T-helper 17 cell (primary cell): ENCODE data around the gene GMCL2. TPM values are rescaled to one million over a fixed set of nuclear protein-coding genes. Genes with fewer than 3 reads are reported as not detected.

Experiments
- ATAC-seq: fragments of 150-1000 bp; cut with Tn5 transposase; 2 replicates; pipeline ENCODE4 v1.10.0; 2021; ENCODE audit warnings: mild to moderate bottlenecking, moderate library complexity
- DNase-seq, 3 donors: peaks; one replicate each; pipeline versions ENCODE4 v3.0.0 to v3.0.0-alpha.2; 2020 to 2021
- H3K9me3 ChIP-seq: one replicate; pipeline ENCODE4 v1.7.0; 2013; ENCODE audit warnings: low read length, mild to moderate bottlenecking; ENCODE audit not compliant: control insufficient read depth, poor library complexity, severe bottlenecking
- H3K27ac Mint-ChIP-seq: one replicate; pipeline ENCODE4 v1.8.0; 2022; ENCODE audit warnings: mild to moderate bottlenecking, moderate library complexity, mixed read lengths
- H3K27me3 Mint-ChIP-seq: one replicate; pipeline ENCODE4 v1.8.0; 2022; ENCODE audit warnings: mixed read lengths
- H3K36me3 Mint-ChIP-seq: one replicate; pipeline ENCODE4 v1.8.0; 2022; ENCODE audit warnings: low read depth, mixed read lengths
- H3K4me1 Mint-ChIP-seq: one replicate; pipeline ENCODE4 v1.8.0; 2022; ENCODE audit warnings: mild to moderate bottlenecking, mixed read lengths
- H3K4me3 Mint-ChIP-seq: one replicate; pipeline ENCODE4 v1.8.0; 2022; ENCODE audit warnings: mild to moderate bottlenecking, moderate library complexity, mixed read lengths
- total RNA-seq, 4 donors: library from RNA in 2 of 4; stranded (reverse) in 2 of 4; gene quantifications; one replicate each; pipeline ENCODE4 v1.2.3 and lab custom pipeline; 2022 to 2026

The GMCL2 gene
- total RNA-seq, 2 donors from 2014 or later: not detected

DNA sequence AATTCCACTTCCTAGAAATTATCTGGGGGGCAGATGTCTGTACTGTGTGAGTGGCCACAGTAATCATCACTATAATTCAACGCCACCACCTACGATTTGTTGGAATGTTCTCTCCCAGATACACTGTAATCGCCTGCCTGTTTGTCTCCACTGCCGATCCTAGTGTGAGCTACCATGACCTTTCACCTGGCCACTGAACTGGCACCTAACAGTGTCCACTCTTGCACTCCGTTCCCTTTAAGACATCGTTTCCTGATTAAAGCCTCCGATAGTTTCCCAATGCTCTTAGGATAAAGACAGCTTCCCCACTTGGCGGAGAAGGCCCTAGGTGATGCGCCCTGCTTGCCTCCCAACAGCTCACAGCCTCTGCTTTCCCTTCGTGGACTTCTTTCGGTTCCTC is 41.4 kb upstream of the GMCL2 start:
- no peak for DNase-seq
- no peaks in the 10 kb centered on the region for H3K9me3 ChIP-seq
- ATAC-seq: no peak
- Mint-ChIP-seq H3K4me3 (no peak overlapping the region), H3K4me1 (peaks cover 52% of the 10 kb centered on the region), H3K36me3 (peaks cover 11% of the 10 kb centered on the region), H3K27ac (no peak overlapping the region), H3K27me3 (no peaks in the 10 kb centered on the region)

GRCh38 chr5:178227929-178228328 is 40.8 kb upstream of the GMCL2 start:
- Mint-ChIP-seq H3K36me3 (peaks cover 11% of the 10 kb centered on the region), H3K4me3 (peak overlapping the region; percentile 25)

GRCh38 chr5:178227138-178227659 is 40.0 kb upstream of the GMCL2 start:
- H3K36me3 Mint-ChIP-seq: peaks cover 11% of the 10 kb centered on the region
- H3K4me1 Mint-ChIP-seq: peaks cover 56% of the 10 kb centered on the region
- no peaks in the 10 kb centered on the region for H3K9me3 ChIP-seq
- no peaks in the 10 kb centered on the region for H3K27me3 Mint-ChIP-seq
- no peak for DNase-seq
- H3K27ac Mint-ChIP-seq: peak overlapping the region; percentile 65
- no peak for ATAC-seq
- H3K4me3 Mint-ChIP-seq: peak overlapping the region; percentile 12

More at GRCh38 chr5:178227929-178228328, 40.8 kb upstream of the GMCL2 start:
- no peak for DNase-seq
- H3K9me3 ChIP-seq: no peaks in the 10 kb centered on the region
- no peaks in the 10 kb centered on the region for H3K27me3 Mint-ChIP-seq
- peak overlapping the region; percentile 65 for H3K27ac Mint-ChIP-seq
- ATAC-seq: no peak
- peaks cover 56% of the 10 kb centered on the region for H3K4me1 Mint-ChIP-seq

- peaks cover 57% of the 10 kb centered on the region for H3K4me1 Mint-ChIP-seq
- ATAC-seq: no peak
- H3K36me3 Mint-ChIP-seq: peaks cover 18% of the 10 kb centered on the region
- no peaks in the 10 kb centered on the region for H3K27me3 Mint-ChIP-seq
- no peak overlapping the region for H3K4me3 Mint-ChIP-seq
- H3K9me3 ChIP-seq: no peaks in the 10 kb centered on the region
- DNase-seq: no peak
- peak overlapping the region; percentile 57 for H3K27ac Mint-ChIP-seq
These were observed 38.0 kb upstream of the GMCL2 start for GRCh38 chr5:178225174-178225573.

GRCh38 chr5:178224403-178224802 is 37.2 kb upstream of the GMCL2 start:
- DNase-seq (no peak), ATAC-seq (no peak)
- H3K4me3 Mint-ChIP-seq: no peak overlapping the region
- no peaks in the 10 kb centered on the region for H3K9me3 ChIP-seq
- H3K27me3 Mint-ChIP-seq: no peaks in the 10 kb centered on the region
- H3K4me1 Mint-ChIP-seq: peaks cover 50% of the 10 kb centered on the region
- H3K36me3 Mint-ChIP-seq: peaks cover 18% of the 10 kb centered on the region
- H3K27ac Mint-ChIP-seq: peak overlapping the region; percentile 83

DNA sequence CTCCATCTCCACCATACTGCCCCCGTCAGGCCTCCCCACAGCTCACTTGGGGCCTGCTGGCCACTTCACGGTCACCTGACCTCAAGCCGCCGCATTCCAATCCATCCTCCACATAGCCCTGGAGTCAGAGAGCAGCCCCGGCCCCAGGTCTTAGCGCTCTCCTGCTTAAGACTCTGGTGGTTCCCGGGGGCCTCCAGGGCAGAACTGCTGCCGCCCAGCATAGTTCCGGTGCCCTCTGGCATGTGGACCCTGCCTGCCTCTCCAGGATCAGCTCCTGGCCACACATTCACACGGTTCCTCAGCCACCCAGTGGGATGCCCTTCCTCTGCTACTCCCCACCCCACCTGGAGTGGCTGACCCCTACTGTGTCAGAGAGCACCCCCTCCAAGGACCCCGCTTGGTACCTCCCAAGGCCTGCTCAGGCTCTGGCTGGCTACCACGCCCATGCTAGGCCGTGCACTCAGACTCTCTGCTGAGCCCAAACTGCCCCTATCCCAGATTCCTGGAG is 36.7 kb upstream of the GMCL2 start:
- Mint-ChIP-seq H3K36me3 (peaks cover 18% of the 10 kb centered on the region), H3K27ac (peak overlapping the region; percentile 83), H3K4me3 (peak overlapping the region; percentile 52), H3K4me1 (peaks cover 45% of the 10 kb centered on the region), H3K27me3 (no peaks in the 10 kb centered on the region)
- H3K9me3 ChIP-seq: no peaks in the 10 kb centered on the region
- no peak for ATAC-seq
- no peak for DNase-seq

GRCh38 chr5:178223196-178223773 is 36.1 kb upstream of the GMCL2 start:
- H3K36me3 Mint-ChIP-seq: peaks cover 18% of the 10 kb centered on the region
- no peak for DNase-seq
- peaks cover 44% of the 10 kb centered on the region for H3K4me1 Mint-ChIP-seq
- ATAC-seq: no peak
- no peaks in the 10 kb centered on the region for H3K27me3 Mint-ChIP-seq
- H3K4me3 Mint-ChIP-seq: no peak overlapping the region
- H3K9me3 ChIP-seq: no peaks in the 10 kb centered on the region
- H3K27ac Mint-ChIP-seq: peak overlapping the region; percentile 83

DNA sequence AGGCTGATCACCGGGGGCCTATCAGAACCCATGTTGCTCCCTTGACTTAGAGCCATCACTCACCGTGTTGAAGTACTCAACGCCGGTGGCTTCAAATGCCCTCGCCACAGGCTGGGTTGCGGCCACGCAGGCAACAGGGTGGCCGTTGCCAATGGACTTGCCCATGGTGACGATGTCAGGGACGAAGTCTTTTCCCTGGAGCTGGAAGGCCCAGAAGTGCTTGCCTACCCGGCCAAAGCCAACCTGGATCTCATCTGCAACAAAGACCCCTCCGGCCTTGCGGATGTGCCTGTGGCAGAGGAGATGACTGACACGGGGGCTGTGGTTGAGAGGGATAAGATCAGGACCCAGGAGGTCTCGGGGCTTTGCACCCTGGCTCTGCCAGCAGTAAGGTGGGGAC is 35.1 kb upstream of the GMCL2 start:
- H3K27ac Mint-ChIP-seq: peak overlapping the region; percentile 83
- H3K36me3 Mint-ChIP-seq: peaks cover 9% of the 10 kb centered on the region
- no peak overlapping the region for H3K4me3 Mint-ChIP-seq
- H3K9me3 ChIP-seq: no peaks in the 10 kb centered on the region
- DNase-seq: no peak
- peaks cover 36% of the 10 kb centered on the region for H3K4me1 Mint-ChIP-seq
- no peak for ATAC-seq
- H3K27me3 Mint-ChIP-seq: no peaks in the 10 kb centered on the region

- H3K9me3 ChIP-seq: no peaks in the 10 kb centered on the region
- Mint-ChIP-seq H3K27me3 (no peaks in the 10 kb centered on the region), H3K36me3 (peaks cover 9% of the 10 kb centered on the region), H3K4me1 (peaks cover 33% of the 10 kb centered on the region), H3K27ac (peak overlapping the region; percentile 83), H3K4me3 (no peak overlapping the region)
- peak; percentile 26 for ATAC-seq
- no peak for DNase-seq
These were observed 34.7 kb upstream of the GMCL2 start for GRCh38 chr5:178221853-178222252.

DNA sequence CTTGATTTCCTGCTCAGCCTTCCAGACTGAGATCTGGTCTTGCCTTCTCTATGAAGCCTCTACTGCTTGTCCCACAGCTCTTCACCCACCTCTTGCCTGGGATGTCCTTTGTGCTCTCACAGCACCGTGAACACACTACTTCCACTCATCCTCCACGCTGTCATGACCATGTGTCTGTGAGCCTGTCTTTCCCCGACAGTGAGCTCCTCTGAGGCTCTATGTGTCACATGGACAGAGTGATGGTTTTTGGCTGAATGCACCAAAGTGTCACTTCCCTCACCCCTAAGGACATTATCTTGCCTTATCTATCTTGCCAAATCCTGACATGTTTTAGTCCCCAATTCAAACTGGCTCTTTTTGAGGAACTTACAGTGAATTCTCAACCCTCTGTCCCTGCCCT is 34.1 kb upstream of the GMCL2 start:
- H3K9me3 ChIP-seq: no peaks in the 10 kb centered on the region

GRCh38 chr5:178218827-178219226 is 31.7 kb upstream of the GMCL2 start:
- H3K27ac Mint-ChIP-seq: peak overlapping the region; percentile 43
- H3K4me1 Mint-ChIP-seq: peaks cover 33% of the 10 kb centered on the region
- DNase-seq (no peak), ATAC-seq (no peak)
- peaks cover 9% of the 10 kb centered on the region for H3K36me3 Mint-ChIP-seq
- no peaks in the 10 kb centered on the region for H3K9me3 ChIP-seq
- H3K27me3 Mint-ChIP-seq: no peaks in the 10 kb centered on the region
- no peak overlapping the region for H3K4me3 Mint-ChIP-seq

More for the DNA sequence above, 34.1 kb upstream of the GMCL2 start:
- Mint-ChIP-seq H3K4me3 (peak overlapping the region; percentile 56), H3K27ac (peak overlapping the region; percentile 83), H3K4me1 (peaks cover 31% of the 10 kb centered on the region), H3K27me3 (no peaks in the 10 kb centered on the region), H3K36me3 (peaks cover 10% of the 10 kb centered on the region)
- ATAC-seq (peak; percentile 30), DNase-seq (no peak)

DNA sequence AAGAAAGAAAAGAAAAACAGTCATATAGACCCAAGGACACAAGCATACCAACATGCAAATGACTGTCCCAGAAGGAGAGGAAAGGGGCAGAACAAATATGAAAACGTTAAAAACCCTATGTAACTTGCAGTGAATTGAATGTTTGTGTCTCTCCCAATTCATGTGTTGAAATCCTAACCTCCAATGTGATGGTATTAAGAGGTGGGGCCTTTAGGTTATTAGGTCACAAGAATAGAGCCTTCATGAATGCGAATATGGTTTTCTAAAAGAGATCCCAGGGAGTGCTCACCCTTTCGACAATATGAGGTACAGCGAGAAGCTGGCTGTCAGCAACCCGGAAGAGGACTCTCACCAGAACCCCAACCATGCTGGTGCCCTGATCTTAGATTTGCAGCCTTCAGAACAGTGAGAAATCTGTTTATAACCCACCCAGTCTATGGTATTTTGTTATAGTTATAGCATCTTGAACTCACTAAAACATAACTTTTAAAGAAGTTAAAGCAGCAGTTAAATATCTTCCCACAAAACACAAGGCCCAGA is 31.1 kb upstream of the GMCL2 start:
- Mint-ChIP-seq H3K27ac (peak overlapping the region; percentile 43), H3K4me3 (no peak overlapping the region)

DNA sequence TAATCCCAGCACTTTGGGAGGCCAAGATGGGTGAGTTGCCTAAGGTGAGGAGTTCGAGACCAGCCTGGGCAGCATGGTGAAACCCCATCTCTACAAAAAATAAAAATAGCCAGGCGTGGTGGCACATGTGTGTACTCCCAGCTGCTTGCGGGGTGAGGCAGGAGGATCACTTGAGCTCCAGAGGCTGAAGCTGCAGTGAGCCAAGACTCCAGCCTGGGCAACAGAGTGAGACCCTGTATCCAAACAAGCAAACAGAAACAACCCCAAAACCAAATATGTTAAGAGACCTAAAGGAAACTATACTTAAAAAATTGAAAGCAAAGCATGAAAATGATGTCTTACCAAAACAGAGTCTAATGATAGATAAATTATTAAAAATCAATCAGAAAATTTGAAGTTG is 29.6 kb upstream of the GMCL2 start:
- no peaks in the 10 kb centered on the region for H3K9me3 ChIP-seq
- no peak for DNase-seq
- Mint-ChIP-seq H3K27me3 (no peaks in the 10 kb centered on the region), H3K27ac (peak overlapping the region; percentile 45), H3K36me3 (peaks cover 8% of the 10 kb centered on the region), H3K4me3 (no peak overlapping the region), H3K4me1 (peaks cover 31% of the 10 kb centered on the region)
- no peak for ATAC-seq

More for the DNA sequence above, 31.1 kb upstream of the GMCL2 start:
- Mint-ChIP-seq H3K36me3 (peaks cover 9% of the 10 kb centered on the region), H3K4me1 (peaks cover 35% of the 10 kb centered on the region), H3K27me3 (no peaks in the 10 kb centered on the region)
- no peak for ATAC-seq
- DNase-seq: no peak
- no peaks in the 10 kb centered on the region for H3K9me3 ChIP-seq
